Measurements from ENCODE around the gene RNF220.

Gene RNF220

DNA sequence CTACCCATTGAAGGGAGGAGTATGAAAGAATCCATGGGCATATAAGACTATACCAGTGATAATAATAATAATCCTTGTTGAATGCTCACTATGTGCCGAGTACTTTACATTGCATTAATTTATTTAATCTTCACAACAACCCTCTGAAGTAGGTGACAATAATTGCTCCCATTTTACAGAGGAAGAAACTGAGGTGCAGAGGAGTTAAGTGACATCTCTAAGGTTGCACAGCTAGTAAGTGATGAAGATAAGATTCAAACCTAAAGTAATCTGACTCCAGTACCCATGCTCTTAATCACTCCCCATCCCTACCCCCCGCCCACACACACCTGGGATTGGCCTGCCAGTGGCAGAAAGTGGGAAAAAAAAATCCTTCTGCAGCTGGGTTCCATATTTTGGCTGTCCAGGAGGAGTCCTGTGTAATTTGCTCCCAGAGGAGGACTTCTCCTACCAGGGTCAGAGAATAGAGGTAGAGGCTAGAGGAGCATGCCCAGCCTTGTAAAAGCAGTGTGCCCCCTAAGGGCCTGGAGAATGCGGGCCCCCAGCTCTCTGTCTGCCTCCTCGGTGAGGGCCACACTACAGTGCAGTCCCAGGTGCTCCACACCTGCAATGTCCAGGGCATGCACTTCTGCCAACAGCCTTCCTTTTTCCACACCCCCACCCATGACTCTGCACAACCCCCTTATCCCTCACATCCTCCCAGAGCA is 211.4 kb downstream of the RNF220 start:
- DNase-seq = no peak

DNA sequence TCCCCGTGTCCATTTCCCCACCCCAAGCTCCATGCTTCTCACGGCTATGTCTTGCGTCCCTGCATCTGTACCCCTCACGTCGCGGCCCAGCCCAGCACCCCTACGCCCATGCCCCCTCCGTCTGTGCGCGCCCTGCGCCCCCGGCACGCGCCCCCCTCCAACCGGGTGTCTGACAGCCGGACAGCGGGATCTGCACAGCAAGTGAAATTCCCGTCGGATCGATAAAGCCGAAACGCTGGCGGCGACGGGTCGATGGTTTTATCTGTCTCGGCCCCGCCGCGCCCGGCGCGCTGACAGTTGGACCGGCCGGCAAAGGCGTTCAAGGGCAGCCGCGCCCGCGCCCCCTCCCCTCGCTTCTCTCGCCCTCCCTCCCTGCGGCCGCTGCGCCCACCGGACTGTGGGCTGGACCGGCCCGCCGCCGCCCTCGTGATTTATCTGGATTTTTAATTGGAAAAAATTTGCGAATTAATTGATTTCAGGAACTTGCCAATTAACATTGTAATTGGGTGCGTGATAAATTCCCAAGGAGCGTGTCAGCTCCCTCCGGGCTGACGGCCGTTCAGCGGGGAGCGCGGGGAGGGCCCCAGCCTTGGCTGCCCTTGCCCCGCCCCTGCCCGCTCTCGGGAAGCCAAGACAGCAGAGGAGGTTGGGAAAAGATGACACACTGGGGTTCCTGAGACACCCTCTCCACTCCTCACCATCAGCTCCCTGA is 212.1 kb downstream of the RNF220 start:
- DNase-seq = no peak

DNA sequence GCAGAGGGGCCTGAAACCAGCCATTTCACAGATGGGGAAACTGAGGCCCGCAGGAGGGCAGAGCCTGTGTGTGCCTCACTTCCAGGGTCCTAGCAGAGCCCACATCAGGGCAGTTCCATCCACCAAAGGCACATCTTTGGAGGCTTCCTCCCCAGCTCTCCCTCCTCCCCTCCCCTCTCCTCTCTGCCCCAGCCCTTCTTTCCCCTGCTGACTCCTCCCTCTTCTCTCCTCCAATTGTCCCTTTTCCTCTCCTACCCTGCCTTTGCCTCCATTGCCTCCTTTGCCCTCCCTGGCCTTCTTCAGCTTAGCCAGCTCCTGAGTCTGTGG is 212.6 kb downstream of the RNF220 start:
- DNase-seq = no peak

DNA sequence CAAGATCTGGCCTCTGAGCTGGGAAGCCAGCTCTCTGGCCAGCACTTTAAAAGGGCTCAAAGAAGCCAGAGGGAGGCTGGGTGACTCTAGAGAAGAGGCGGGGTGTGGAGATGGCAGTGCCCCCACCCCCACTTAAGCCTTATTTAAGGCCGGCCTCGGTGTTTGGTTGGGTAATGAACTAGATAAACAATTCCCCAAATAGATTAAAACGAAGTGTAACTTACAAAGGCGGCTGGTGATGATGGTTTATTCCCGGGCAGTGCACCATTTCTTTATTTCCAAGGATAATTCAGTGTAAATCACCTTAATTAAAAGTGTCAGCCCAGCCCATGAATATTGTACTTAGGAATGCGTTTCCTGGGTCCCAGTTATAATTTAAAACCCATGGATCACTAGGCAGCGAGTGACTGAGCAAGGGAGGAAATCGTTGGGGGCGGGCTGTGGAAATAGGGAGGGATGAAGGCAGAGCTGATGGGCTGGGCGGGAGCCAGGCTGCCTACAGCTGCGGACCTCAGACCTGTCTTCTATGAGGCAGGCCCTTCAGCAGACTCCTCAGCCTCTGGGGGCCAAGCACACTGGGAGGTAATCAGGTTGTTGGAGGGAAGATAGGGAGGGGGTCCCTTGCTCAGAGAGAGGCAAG is 214.3 kb downstream of the RNF220 start:
- no peak for DNase-seq

DNA sequence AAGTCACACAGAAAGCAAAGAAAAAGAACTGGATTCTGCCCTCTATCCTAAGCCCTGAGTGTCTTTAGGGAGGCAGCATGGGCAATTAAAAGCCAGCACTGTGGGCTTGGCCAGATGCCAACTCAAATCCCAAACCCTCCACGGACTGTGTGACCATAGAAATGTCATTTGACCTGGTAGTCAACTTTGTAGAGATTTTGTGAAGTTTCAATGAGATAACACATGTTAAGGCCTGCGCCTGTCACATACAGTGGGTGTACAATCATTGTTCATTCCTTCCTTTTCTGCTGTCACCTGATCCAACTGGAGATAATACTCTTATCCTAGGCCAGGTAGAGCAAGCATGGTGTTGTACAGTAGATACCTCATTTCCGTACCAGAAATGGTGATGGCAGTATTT is 215.0 kb downstream of the RNF220 start:
- no peak for DNase-seq

DNA sequence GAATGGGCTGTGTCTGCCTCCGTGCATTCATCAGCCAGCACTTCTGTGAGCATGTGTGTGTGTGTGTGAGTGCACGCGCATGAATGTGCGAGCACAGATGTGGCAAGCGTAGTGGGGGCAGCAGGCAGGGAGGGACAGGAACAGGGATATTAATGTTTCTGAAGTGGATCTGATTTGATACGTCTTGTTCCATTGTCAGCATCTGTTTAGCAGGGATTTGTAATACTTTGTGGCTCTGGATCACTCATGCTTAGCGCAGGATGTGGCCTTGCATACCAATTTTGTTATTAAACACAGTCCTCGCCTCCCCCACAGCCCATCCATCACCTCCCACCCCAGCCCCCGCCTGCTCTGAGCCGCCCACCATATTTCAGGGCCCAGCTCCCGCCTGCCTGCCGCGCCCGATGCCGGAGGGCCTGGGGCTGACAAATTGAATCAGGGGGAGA is 216.8 kb downstream of the RNF220 start:
- DNase-seq = no peak

DNA sequence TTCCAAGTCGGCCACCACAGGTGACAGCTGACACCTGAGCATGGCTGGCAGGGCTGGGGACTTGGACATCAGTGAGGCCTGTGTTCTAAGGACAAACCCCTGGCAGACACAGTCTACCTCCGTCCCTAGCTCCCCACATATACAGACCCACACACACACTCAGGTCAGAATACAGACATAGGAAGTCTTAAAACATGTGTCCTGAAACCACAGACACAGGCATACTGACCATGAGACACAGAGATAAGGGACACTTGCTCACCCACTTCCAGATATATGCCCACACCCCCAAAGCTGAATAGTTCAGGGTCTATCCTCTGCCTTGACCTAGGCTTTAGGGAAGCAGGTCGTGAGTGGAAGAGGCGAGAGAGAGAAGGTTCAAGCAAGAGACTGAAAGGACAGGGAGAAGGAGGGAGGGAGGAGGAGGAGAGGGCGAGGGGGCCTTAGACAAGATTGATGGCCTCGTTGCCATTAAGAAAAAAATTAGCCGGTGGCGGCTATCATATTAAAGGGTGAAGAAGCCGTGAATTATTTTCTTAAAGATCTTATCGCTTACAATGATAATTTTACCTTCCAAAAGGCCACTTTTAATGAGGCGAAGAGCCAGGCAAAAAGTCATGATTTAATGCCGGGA is 219.3 kb downstream of the RNF220 start:
- DNase-seq = no peak

DNA sequence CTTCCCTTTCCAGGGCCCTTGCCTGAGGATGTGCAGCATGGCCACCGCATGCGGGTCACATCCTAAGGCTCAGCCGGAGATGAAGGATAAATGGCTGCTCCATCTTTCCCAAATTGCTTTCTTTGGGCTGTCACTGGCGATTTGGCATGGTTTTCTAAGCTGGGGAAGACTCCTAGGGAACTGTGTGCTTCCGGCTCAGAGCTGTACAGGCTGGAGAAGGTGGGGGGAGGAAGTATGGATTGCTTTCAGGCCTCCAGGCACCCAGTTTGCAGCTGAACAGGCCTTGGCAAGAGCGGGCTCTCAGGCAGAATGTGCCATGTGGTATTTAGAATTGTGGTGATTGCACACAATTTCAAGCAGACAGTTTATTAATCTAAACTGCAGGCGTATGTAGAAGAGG is 220.3 kb downstream of the RNF220 start:
- DNase-seq = no peak

DNA sequence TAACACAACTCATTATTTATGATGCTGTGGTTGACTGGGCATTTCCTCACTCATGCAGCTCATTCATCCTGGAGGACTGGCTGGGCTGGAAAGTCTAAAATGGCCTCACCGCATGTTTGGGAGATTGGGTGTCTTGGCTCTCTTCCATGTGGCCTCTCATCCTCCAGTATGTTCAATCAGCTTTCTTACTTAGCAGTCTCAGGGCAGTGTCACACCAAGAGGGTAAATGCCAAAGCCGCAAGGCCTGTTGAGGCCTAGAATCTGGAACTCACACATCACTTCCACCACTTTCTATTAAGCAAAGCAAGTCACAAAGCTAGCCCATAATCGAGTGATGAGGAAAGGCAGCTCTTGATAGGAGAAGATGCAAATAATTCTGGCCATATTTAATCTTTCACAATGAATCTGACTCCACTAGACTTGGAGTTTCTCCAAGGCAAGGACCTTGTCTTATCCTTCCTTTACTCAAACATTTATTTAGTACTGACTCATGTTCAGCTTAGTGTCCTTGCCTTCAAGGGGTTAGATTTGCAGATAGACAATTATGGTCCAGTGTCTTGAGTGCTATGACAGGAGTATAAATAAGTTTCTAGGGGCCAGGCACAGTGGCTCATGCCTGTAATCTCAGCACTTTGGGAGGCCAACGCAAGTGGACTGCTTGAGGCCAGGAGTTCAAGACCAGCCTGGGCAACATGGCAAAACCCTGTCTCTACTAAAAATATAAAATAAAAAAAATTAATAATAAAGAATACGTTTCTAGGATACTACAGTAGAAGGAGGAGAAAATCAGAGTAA is 224.1 kb downstream of the RNF220 start:
- no peak for DNase-seq

DNA sequence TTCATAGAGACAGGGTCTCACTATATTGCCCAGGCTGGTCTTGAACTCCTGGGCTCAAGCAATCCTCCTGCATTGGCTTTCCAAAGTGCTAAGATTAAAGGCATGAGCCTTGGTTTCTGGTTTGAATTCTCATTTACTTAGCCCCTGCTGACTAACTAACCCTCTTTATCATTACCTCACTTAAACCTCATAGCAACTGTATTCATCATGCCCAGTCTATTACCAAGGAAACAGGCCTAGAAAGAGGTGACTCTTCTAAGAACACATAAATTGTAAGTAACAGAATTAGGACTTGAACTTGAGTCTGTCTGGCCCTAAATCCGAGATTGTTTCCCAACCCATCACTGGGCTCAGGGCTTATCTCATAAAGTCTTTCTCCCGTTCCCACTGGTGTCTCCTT is 225.1 kb downstream of the RNF220 start:
- no peak for DNase-seq

DNA sequence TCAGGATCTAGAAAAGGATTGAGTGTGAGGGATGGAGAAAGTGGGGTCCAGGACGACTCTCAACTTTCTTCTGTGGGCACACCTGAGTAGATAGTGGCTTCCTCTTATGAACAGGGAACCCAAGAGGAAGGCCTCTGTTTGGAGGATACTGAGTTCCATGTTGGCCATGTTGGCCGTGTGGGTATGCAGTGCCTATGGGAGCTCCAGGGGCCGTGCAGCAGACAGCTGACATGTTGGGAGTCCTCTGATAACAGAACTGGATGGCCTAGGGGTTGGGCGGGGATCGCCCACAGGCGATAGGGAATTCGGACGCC is 226.2 kb downstream of the RNF220 start:
- no peak for DNase-seq

DNA sequence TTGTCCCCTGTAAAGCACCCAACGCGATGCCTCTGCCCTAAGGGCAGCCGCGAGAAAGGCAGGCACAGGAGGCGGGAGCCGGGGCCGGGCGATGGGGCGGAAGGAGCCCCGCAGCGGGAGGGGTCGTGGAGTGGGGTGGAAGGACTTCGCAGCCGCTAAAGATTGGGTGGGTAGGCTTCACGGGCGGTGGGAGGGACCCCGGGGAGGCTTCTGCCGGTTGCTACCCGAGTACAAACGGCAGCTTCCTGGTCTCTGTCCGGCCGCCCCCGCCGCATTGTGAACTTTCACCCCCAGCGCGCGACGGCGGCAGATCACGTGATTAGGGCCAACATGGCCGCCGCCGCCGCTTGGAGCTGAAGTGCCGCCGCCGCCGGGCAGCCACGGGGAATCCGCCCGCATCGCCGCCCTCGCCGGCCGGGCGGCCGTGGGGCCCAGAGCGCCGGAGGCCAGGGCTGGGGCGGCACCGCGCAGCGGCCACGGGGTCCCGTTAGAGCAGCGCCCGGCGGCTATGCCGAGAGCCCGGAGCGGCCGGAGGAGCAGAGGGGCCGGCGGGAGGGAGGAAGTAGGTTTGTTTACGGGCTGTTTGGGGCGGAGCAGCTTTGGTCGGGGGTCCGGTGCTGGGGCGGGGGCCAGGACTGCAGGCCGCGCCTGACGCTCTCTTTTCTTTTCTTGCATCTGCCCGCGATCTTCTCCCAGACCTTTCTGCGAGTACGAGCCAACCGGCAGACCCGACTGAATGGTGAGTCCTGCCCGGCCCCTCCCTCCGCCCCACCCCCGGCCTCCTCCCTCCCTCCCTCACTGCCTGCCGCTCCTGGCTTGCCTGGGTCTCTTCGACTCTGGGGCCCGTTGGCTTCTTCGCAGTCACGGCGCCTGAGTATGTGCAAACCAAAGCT is 226.8 kb downstream of the RNF220 start:
- peak; percentile 90 for DNase-seq

DNA sequence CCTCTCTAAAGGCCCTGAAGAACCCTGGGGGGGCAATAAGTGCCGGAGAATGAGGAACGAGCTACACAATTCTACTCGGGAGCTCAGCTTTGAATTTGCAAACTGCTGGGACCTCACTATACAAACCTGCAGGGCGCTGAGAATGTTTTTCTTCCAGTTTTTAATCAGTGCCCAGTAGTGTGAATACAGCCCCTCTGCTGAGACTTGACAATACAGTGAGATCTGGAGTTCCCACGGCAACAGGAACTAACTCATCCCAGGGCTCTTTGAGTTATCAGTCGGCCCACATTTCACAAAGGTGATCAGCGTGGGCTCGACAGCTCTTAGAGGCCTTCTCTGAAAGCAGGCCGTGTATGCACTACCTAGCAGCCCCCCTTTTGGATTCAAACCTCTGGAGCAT is 227.5 kb downstream of the RNF220 start:
- DNase-seq = no peak

DNA sequence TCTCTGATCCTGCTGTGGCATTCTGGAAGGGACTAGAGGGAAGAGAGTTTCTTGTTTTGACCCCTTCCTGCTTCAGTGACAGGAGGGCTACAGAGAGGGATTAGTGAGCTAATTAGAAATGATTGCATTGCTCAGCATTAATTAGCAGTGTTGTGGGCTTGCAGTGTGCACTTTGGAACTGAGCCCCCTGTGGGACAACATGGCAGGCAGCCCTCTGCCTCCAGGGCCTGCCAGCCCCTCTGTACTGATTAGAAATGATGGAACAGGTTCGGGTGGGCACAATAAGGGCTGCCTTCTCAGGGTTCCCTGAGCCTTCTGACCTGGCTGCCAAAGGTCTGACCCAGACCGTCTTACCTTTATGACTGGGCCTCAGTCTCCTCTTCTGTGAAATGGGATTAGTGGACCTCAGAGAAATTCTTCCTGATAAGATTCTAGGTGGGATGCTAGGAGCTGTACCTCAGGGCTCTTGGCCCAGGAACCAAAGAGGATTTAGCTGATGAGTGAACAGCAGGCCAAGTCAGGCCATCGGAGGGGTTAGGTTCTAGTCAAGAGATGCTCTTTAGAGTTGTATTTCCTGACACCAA is 229.6 kb downstream of the RNF220 start:
- DNase-seq = no peak

DNA sequence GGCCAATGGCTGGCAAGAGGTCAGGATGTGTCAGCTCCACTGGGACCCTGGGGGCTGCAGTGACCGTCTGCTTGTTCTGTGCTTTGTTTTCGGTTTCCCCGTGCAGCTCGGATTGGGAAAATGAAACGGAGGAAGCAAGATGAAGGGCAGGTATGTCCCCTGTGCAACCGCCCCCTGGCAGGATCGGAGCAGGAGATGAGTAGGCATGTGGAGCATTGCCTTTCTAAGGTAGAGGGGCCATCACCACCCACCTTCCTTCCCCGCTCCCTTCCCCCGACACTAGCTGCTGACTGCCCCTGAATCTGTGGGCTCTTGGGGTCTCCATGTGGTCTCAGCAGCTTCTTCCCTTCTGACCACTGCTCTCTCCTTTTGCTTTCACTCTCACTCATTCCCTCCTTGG is 230.4 kb downstream of the RNF220 start:
- no peak for DNase-seq

DNA sequence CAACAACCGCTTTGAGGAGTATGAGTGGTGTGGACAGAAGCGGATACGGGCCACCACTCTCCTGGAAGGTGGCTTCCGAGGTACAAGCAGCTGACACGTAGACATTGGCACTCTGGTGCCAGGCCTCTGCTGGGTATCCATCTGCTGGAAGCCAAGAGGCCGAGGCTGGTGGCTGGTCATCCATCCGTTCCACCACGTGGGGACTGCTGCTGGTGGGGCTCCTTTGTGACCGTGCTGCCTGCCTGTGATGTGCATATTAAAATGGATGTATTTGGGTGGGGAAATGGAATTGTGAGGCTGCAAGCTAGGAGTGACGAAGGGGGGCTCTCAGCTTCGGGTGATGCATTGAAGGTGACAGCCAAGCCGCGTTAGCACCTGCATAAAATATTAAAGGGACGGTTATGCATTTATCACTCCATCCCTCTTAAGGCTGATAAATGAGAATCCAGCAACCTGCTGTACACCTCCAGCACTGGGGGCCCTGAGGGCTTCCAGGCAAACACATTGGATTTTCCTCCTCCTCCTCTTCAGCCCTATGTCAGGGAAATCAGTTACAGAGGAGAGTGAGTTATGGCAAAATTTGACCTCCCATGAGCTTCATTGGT is 231.1 kb downstream of the RNF220 start:
- DNase-seq = no peak

DNA sequence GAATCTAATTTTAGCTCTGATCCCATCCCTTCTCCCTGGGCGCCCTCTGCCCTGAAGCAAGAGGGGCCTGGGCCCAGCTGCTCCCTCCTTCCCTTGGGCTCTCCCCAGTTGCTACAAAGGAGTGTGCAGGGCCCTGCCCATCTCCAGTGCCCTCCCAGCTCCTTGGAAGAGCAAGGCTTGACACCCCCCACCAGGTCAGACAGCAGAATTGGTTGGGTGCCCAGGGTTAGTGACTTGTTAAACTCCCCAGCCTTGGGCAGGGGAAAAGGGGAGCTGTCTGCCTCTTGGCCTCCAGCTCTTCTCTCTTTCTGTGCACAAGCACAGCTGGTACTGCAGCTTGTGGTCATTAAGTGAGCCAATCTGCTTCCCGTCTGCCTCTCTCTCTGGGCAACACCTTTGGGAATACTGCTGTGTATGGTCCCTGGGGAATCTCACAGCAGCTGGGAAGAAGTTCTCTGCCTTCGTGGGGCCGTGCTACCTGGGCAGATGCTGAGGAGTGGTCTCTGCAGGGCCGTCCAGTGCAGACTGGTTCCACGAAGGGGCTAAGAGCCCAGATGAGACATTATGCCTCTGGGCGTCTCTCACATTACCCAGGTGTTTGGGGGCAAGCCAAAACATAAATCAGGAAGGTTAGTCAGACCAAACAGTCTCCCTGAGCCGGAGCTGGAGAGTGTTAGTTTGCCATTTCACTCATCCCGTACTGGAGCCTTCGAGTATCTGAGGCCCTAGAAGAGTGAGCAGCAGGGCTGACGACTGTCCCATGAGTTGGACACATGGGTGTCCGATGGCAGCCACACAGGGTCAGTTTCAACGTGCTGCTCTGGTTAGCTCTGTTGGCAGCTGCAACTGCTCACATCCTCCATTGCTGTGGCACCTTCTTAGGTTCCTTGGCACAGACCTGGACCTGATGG is 231.9 kb downstream of the RNF220 start:
- DNase-seq = no peak

DNA sequence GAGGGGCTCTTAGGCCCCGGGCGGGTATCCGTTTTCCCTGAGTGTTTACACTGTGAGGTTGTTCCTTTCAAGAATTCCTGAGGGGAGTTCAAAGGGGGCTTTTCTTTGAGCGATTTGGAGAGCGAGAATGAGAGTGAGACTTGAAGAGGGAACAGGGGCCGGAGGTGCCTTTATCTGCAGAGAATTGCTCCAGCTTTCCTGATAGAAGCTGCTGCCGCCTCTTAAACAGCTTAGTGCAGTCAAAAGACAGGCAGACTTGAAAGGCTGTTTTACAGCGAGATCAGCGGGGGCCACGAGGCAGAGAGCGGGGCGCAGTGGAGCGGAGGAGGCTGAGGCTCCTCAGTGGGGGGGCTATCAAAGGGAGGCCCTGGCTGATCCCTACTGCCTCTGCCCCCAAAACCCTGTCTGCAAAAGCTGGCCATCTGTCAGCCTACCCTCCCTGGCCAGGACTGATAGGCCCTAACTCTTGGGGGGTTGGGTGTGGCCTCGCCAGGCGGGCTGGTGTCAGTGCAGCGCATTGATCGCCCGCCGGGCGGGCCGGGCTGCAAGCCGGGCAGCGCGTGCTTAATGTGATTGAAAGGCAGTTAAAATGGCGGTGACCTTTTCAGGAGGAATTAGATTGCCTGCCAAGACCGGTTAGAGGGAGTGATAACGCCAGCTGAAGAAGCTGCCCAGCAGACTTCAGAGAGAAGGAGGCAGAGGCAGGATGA is 232.8 kb downstream of the RNF220 start:
- DNase-seq = no peak

DNA sequence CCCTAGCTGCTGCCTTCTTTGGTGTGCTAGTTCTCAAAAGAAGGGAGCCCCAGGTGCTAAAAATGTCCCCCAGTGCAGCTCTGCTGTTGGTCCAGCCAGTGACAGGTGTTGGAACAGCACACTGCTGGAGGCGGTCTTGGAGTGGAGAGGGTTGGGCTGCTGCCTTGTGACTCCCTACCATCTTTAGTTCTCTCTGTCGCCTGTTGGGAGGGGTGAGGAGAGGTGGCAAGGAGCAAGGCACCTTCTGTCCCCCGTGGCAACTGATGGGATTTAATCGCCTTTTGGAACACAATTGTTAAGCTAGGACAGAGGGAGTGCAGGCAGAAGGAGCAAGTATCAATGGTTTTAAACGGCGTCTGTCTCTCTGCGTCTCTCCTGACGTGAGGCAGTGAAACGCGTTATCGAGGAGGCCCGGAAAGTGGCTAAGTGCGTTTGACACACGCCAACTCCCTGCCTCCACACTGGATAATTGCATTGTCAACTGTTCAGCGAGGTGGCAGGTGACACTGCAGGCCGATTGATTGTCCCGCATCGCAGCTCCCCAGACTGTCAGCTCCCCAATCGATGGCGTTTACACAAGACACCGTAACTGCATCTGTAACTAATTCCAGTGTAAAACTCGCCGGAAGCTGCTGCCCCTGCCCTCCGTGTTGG is 235.3 kb downstream of the RNF220 start:
- no peak for DNase-seq
